GM18907 (cell line): ENCODE results near the gene CNOT11.
A peak's percentile ranks its signal among the peaks of the same experiment; 100 is the strongest.
"Not testable (repeated sequence)": the region's sequence is repeated elsewhere in the genome, so short reads cannot be mapped to it uniquely, and the experiment has no call there.

Experiments
- ATAC-seq: cut with Tn5 transposase; IDR thresholded peaks from one replicate; pipeline ENCODE4 v1.9.1; 2021; ENCODE audit warnings: mild to moderate bottlenecking, moderate library complexity; ENCODE audit not compliant: unreplicated experiment

Gene CNOT11

DNA sequence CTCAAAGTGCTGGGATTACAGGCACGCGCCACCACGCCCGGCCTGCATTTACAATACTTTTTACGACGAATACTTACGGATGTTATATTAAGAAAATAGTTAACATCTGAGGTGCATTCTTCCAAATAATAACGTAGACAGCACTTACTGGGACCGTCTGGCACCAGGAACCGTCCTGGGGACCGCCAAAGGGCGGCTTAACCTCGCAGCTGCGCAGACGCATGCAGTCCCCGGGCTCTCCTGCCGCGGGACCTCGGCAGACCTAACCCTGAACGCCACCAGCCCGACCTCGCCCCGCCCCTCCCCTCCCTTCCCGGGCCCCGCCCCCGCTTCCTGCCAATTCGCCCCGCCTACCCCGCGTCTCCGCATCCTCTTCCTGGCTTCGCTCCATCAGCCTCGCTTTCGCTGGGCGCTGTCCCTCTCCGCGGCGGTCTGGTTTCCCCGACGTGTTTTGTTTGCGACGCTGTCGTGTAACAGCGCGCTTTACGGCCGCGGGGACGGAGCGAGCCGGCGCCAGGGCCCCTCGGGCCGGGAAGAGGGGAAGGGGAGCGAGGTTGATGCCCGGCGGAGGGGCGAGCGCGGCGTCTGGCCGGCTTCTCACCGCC lies at the start of gene CNOT11:
Gene CNOT11, plus strand, starts transcription at position 479 of the 605 bp plus-strand sequence. Its CDS starts 79 bp downstream, at position 558.
- ATAC-seq: peak; percentile 88

DNA sequence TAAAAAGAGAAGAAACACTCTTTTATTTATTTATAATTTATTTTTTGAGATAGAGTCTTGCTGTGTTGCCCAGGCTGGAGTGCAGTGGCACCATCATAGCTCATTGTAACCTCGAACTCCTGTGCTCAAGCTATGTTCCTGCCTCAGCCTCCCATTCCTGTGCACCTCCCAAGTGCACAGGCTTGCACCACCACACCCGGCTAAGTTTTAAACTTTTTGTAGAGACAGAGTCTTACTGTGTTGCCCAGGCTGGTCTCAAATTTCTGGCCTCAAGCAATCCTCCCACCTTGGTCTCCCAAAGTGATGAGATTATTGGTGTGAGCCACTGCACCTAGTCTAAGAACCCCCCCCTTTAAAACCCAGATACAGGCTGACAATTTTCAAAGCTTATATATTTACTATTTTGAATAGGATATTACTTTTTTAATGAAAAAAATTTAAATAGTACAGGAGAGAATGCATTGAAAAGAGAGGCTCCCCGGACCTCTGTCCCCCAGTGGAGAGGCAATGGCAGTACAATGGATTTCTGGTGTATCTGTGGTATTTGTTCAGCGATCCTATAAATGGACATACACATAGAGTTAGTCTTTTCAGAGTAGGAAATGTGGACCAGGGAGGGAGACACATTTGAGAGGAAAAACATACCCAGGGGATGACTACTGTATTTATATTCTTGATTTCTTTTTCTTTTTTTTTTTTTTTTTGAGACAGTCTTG lies 48.1 kb upstream of the CNOT11 start:
- no peak for ATAC-seq

DNA sequence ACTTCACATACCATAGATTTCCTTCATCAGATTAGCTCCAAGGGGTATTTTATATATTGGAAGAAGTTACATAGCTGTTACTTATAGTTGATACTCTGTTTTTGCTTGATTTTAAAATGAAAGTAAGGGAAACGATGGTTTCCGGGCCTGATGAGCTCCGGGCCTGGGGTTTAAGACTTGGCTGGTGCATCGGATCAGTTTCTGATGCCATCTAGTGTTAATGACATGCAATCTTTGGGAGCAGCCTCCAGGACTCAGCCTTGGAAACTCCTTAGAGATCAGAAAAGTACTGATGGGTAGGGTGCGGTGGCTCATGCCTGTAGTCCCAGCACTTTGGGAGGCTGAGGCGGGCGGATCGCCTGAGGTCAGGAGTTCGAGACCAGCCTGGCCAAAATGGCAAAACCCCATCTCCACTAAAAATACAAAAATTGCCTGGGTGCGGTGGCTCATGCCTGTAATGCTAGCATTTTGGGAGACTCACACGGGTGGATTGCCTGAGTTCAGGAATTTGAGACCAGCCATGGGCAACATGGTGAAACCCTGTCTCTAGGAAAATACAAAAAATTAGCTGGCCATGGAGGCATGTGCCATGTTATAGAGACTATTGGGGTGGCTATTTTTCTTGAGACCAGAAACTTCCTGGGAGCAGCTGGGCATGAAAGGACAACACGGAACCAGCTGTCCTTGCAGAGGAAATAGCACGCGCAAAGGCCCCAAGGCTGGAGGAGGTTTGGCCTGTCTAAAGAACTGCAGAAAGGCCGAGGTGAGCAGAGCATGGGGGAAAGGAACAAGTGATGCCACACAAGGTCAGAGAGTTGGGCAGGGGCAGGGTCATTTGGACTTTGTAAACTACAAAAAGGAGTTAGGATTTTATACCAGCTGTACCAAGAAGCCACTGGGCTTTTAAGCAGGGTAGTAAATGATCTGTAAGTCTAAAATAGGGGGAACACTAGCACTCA lies 46.9 kb upstream of the CNOT11 start:
- ATAC-seq: peak; percentile 70

DNA sequence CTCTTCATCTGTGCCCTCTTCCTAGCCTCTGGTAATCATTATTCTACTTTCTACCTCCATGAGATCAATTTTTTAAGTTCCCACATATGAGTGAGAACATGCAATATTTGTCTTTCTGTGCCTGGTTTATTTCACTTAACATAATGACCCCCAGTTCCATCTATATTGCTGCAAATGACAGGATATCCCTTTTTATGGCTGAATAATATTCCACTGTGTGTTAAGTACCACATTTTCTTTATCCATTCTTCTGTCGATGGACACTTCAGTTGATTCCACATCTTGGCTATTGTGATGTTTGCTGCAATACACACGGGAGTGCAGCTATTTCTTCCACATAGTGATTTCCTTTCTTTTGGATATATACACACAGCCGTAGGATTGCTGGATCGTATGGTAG lies 43.9 kb upstream of the CNOT11 start:
- no peak for ATAC-seq

DNA sequence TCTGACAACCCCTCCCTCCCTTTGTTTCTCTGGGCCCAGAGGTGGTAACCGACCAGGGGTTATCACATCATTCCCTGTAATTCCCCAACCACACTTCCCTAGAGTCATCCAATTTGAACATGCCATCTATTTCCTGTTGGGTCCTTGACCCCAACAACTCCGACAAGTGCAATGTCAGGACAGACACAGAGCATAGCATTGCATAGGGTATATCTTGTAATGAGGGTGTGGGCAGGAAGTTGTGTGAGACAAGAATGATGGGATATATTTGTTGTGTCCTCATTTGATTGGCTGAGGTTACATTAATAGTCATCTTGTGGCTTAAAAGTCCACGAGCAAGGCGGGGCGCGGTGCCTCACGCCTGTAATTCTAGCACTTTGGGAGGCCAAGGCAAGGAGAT lies 33.4 kb upstream of the CNOT11 start:
- no peak for ATAC-seq

- ATAC-seq: not testable (repeated sequence)
Observed at GRCh38 chr2:101220091-101220490, 32.6 kb upstream of the CNOT11 start.

GRCh38 chr2:101223814-101224231 lies 28.9 kb upstream of the CNOT11 start:
- peak; percentile 99 for ATAC-seq

DNA sequence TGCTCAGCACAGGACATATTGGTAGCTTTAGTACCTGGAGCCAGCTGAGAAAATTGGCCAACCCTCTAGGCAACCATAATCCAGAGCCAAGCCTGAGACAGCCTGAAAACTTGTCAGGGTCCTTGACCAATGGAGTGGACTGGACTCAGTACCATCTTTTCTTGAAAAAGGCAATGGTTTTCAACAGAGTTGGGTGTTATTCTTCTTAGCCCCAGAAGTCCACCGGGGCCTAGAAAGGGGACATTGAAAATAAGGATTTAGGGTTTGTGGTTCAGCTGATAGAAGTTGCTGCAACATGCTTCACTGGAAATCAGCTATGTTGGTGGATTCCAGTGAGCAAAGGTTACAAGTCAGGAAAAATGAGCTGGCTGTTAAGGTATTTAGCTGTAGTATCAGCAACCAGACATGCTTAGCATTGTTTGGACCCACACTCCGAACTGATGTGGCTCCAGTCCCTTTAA lies 22.1 kb upstream of the CNOT11 start:
- ATAC-seq: no peak

- ATAC-seq: no peak
Observed at GRCh38 chr2:101231240-101231639, 21.4 kb upstream of the CNOT11 start.

- ATAC-seq: no peak
Observed at GRCh38 chr2:101231937-101232730, 20.6 kb upstream of the CNOT11 start.

GRCh38 chr2:101232770-101233169 lies 19.9 kb upstream of the CNOT11 start:
- no peak for ATAC-seq

DNA sequence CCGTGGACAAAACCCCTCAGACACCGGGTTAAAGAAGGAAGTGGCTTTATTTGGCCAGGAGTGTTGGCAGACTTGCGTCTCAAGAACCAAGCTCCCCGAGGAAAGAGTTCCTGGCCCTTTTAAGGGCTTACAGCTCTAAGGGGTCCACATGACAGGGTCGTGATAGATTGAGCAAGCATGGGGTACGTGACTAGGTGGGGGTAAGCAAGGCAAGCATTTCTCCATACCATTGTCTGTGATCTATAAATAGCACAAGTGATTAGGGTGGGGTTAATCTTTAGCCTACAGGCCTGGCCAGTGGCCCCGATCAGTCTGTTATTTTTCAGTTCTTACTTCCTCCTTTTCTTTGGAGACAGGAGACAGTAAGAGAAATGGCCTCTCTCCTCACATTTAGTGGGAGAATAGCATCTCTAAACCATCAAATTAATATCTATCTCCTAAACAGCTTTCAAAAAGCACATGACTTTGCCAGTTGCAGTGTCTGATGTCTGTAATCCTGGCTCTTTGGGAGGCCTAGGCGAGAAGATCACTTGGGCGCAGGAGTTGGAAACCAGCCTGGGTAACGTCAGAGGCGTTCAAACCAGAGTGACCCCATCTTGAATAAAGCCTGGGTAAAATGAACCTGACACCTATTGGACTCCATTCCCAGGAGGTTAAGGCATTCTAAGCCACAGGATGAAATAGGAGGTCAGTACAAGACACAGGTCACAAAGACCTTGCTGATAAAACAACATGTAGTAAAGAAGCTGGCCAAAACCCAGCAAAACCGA lies 18.3 kb upstream of the CNOT11 start:
- ATAC-seq: no peak

DNA sequence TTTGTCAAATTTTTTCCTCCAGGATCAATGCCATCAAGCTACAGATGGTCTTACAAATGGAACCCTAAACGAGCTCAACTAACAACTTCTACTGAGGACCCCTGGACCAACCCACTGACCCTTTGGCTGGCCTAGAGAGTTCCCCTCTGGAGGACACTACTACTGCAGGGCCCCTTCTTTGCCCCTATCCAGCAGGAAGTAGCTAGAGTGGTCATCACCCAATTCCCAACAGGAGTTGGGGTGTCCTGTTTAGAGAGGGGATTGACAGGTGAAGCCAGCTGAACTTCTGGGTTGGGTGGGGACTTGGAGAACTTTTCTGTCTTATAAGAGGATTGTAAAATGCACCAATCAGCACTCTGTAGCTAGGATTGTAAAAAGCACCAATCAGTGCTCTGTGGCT lies 16.7 kb upstream of the CNOT11 start:
- not testable (repeated sequence) for ATAC-seq

GRCh38 chr2:101237944-101238343 lies 14.7 kb upstream of the CNOT11 start:
- ATAC-seq: not testable (repeated sequence)

DNA sequence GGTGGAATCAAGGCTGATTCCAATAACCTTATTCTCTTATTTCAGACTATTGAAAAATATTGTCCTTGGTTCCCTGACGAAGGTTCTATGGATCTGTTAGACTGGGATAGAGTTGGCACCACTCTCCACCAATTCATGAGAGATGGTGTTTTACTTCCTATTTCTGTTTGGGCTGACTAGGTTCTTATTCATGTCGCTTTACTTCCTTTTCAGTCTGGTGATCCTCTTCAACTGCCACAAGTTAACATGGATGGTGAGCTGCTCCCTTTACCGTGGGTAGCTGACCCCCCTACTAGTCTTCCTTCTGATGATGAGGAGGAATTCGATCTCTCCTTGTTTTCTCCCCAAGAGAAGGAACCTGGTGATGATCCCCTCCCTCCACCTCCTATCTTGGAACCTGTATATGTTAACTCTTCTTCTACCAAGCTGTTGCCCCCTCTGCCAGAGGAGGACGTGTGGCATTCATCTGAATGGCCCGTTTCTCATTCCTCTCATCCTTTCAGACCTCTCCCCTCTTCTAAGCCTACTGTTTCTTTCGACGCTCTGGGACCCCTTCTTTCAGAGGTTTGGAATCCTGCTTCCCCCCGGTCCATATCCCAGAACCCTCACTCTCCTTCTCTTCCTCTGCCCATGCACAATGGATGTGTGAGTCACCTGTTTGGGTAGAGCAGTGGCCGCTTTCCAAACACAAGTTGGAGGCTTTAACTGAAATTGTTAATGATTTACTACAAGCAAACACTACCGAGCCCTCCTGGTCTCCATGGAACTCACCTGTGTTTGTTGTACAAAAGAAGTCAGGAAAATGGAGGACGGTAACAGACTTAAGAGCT lies 13.5 kb upstream of the CNOT11 start:
- ATAC-seq: no peak

DNA sequence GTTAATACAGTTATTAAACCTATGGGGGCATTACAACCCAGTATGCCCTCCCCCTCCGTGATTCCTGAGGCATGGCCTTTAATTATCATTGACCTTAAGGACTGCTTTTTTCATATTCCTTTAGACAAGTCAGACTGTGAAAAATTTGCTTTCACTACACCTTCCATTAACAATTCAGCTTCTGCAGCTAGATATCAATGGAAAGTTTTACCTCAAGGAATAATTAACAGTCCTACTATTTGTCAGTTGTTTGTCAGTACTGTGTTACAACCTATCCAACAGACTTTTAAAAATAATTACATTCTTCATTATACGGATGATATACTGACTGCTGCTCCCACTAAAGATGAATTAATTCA lies 12.9 kb upstream of the CNOT11 start:
- not testable (repeated sequence) for ATAC-seq

GRCh38 chr2:101240694-101241093 lies 12.0 kb upstream of the CNOT11 start:
- ATAC-seq: not testable (repeated sequence)

- no peak for ATAC-seq
Observed at GRCh38 chr2:101241158-101241557, 11.5 kb upstream of the CNOT11 start.

- ATAC-seq: not testable (repeated sequence)
Observed at GRCh38 chr2:101244373-101244772, 8.3 kb upstream of the CNOT11 start.
